Measurements from ENCODE around the gene CD164.

CD164 gene

DNA sequence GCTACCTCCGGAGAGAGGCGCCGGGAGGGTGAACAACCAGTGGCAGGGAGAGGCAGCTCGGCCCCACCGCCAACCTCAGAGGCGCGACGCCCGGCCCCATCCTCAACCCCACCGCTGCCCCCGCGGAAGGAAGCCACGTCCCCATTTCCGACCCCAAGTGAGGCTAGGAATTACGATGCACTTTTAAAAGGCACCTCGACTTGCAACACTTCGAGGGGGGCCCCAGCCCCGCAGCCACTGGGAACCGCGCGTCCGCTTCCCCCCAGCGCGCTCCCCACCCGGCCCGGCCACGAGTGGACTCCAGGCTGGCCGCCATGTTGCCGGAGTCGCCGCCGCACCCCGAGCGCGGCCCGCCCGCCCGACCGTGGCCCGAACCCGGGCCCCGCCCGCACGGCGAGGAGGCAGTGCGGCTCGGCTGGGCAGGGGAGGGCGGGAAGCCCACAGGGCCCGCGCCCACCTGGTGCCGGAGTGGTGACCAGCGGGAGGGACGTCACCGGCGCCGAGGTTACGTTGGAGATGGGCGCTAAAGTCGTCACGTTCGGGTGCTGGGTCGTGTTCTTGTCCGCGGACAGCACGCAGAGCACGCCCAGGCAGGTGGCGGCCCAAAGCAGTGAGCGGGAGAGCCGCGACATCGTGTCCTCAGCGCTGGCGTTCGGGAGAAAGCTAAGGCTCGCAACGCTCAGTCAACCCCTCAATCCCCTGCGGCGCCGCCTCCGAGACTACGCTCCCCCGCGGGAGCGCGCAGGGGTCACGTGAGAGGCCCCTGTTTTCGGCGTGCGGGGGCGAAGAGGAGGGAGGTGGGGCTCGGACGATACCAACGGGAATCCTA is at the start of gene CD164:
CD164 (minus strand) TSS at position 721 of the 829 bp plus-strand sequence; CDS start at position 632, 89 bp downstream.
- peak; percentile 94 to 98 (median 94) for DNase-seq

DNA sequence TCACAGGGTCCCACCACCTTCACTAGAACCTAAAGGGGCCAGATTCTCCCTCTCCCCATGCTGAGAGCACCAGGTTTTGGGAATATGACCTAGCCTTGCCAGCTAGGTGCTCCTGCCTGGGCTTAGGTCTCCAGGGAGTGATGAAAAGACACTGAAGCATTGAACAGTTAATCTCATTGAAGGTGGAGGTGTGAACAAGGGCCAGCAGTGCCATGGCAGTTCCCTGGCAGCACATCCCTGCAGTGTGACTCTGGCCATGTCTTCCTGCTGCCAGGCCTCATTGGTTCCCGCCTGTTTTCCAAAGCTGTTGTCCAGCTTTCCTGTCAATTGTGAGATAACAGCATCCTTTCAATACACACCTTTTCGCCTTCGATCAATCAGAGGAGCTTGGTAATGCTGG is 47.2 kb upstream of the CD164 start:
- no peak for DNase-seq

DNA sequence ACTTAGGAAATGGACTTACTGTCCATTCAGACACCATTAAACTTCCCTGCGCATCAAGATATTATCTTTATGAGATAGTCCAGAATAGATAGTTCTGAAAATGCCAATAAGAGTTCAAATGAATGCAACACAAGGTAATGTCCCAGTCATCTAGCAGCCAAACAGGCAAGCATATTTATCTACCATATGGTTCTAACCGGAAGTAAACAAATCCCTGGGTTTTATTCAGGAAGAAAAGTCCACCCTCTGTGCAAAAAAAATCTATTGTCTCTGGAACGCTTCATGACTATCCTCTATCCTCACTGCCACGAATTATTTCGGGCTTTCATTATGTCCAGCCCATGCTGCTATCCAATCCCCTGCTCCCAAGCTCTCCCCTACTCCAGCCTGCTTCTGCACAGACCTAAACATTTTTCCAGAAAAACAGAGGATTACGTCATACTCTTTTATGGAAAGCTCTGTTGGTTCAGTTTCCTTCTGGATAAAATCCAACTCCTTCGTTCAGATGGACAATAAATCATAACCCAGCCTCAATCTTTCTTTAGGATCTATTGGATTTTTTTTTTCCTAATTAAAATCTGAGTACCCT is 46.7 kb upstream of the CD164 start:
- no peak for DNase-seq

DNA sequence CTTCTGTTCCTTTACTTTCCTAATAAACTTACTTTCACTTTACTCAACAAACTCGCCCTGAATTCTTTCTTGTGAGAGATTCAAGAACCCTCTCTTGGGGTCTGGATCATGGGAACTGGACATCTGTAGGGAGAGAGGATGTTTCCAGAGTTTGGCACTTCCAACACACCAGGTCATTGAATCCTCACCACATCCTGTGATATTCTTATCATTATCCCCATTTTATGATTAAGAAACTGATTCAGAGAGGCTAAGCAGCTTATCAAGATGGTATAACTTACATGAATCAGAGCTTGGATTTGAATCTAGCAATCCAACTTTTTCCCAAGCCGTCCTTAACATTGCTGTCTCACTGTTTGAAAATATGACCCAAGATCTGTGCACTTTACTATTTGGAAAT is 42.7 kb upstream of the CD164 start:
- DNase-seq: no peak

DNA sequence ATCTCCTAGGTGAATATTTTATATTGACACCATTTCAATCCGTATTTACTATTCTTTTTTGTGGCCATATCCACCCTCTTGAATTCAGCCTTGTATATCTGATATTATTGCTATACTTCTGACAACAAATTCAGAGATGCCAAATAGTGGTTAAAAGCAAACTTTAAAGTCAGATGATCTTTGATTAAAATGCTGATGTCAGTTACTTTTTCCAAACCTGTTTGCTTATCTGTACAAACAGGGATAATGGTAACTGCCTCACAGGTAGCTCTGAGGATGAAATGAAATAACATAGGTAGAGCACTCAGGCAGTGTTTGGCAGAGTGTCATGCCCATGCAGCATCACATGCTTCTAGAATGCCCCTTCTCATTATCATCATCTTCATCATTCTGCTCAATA is 38.9 kb upstream of the CD164 start:
- DNase-seq: no peak

DNA sequence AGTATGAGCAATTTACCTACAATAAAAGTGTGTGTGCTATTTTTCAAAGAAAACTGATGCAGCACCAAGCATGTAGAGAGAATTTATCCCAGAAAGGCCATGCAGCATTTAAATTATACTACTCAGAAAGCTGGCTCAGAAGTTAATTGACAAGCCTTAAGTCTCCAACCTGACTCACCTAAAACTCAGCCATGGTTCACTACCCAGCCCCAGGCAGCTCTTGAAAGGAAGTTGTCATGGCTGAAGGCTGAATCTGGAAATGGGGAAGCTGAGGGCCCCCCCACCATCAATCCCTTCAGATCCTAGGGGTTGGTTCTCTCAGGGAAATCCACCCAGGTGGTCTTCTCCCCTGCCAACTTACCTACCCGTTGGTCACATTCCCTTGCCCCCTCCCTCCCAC is 38.5 kb upstream of the CD164 start:
- DNase-seq: no peak

DNA sequence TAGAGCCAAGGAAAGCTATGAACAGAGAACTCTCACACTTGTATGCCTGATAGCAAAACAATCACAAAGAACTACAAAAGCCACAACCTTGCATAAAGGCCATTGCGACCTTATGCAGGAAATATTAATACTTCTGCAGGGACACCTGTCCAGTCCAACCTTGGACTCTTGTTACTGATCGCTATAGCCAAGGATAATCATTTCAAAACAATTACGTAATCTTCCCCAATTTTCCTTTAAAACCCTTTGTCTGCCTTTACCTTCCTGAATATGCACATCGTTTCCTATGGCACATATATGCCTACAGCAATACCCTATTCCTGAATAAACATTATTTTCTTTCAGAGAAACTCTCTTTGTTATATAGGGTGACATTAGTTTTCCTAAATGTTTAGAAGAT is 35.4 kb upstream of the CD164 start:
- no peak for DNase-seq

DNA sequence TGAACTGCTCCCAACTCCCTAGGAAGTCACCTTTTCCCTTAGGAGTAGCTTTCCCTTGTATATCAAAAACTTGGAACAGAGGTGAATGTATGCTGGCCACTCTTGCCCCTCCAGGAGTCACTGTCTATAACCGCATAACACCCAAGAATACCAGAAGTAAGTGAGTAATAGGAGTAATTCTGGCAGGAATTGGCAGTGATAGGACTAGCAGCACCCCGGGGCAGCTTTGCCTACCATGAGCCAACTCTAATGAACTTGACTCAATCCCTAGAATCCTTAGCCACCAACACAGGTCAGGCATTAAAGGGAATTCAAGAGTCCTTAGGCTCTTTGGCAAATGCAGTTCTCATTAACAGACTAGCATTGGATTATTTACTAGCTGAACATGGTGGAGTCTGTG is 28.8 kb upstream of the CD164 start:
- no peak for DNase-seq

DNA sequence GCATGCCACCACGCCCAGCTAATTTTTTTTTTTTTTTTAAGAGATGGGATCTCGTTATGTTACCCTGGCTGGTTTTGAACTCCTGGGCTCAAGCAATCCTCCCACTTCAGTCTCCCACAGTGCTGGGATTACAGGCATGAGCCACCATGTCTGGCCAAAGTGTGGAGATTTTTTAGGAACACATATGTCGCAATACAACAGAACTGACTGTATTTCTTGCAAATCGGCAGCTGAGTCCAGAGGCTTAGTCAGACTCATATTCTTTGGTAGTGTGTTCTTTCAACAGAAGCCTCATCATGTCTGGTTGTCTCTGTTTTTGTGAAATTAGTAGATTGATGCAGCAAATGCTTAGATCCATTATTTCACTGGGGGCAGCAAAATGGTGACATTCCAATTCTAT is 23.9 kb upstream of the CD164 start:
- DNase-seq: no peak

DNA sequence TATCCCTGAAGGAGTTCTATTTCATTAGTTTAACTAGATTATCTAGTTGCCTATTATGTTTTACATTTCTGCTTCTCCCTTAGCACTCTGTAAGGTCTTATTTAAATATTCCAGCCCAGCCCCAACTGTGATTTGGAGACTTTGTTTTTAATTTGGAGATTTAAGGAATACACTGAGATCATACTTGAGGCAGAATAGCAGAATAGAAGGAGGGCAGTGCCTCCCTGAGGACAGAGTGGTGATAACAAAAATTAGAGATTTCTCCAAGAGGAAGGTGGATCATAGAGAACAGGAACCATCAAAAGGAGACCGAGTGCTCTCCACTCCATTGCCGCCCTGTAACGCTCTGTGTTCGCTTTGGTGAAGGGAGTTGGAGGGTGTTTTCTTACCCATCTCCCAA is 14.8 kb upstream of the CD164 start:
- no peak for DNase-seq

DNA sequence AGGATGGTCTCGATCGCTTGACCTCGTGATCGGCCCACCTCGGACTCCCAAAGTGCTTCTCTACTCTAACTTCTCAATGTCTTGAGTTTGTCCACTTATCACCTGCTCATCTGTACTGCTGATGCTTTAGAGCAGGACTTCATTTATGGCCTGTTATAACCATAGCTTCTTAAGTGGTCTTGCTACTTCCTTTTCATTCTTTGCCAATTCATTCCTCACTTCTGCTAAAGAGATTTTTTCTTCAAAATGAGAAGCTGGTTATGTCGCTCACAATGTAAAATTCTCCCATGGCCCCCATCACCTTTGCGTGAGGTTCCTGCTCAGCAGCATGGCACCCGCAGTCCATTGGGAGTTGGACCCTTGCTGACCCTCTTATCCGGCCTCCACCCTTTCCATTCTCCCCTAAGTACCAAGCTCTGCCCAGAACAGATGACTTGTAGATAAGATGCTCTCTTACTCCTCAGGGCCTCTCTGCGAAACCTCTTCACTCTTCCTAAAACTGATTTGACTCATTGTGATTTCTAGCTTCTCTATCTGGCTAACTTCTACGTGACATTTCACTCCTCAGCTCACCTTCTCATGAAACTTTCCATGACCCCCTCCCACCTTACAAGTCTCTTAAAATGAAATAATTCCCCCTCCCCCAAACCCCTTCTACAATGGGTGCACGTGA is 13.9 kb upstream of the CD164 start:
- DNase-seq: no peak

DNA sequence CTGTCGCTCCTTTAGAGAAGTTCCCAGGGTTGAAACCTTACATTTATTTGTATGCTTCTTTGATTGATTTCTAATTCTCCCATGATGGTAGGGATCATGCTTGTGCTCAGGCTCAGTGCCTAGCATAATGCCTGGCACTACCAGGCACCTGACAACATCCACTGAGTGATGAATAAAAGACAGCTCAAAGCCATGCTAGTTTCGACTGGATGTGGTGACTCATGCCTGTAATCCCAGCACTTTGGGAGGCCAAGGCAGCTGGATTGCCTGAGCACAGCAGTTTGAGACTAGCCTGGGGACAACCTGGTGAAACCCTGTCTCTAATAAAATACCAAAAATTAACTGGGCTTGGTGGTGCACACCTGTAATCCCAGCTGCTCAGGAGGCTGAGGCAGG is 11.6 kb upstream of the CD164 start:
- no peak for DNase-seq

DNA sequence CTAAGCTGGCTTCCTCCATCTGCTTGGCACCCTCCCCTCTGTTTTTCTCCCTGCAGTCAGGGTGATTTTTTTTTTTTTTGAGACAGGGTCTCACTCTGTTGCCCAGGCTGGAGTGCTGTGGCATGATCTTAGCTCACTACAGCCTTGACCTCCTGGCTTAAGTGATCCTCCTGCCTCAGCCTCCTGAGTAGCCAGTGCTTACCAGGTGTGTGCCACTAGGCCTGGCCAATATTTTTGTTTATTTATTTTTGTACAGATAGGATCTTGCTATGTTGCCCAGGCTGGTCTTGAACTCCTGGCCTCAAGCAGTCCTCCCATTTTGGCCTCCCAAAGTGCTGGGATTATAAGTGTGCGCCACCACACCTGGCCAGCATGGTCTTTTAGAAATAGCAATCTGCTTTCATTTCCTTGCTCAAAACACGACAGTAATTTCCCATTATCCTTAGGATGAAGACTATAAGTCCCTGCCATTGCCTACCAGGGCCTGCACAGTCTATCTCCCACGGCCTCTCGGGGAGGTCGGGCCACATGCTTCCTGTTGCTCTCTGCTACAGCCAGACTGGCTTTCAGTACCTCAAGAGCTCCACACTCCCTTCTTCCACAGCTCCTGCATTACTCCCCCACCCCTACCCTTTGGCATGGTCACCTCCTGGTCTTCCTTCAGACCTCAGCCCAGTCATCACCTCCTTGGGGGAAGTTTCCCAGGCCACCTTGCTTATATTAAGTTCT is 11.1 kb upstream of the CD164 start:
- DNase-seq: no peak

DNA sequence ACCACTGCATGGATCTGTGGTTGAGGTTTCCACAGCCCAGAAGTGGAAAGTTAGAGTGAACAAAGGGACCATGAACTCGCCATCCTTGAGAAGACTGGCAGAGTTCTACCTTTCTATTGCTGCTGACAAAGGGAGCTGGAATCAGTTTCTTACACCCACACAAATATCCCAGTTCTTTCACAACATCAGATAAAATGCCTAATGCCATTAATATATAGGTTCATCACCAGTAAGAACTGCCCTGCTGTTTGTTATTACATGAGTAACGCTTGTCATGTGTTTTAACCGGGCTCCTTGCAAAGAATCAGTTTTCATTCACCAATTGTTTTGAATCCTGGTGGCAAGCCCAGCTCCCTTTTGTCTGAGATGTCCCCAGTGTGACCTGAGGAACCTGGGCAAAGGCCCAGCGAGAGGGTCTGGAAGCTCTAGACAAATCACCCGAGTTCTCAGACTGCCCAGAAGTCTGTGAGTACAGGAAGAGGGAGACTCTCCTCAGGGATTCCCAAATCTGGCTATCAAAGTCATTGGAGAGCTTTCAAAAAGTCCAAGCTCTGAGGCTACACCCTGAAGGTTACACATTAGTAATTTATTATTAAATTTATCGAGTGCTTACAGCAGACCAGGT is 7.5 kb upstream of the CD164 start:
- DNase-seq: no peak

DNA sequence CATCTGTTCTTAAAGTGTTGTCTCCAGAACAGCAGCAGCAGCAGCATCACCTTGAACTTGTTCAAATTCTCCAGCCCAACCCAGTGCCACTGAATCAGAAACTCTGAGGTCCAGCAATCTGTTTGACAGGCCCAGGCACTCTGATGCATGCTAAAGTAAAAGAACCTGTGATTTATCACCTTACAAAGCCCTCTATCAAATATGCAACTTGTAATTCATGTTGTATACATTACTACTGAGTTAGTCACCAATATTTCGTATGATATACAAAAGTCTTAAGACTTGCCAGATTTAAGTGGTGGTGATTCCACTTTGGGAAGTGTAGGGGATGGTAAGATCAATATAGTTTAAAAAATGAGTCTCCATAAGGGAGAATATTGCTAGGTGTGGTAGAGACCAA is 6.0 kb upstream of the CD164 start:
- DNase-seq: no peak

DNA sequence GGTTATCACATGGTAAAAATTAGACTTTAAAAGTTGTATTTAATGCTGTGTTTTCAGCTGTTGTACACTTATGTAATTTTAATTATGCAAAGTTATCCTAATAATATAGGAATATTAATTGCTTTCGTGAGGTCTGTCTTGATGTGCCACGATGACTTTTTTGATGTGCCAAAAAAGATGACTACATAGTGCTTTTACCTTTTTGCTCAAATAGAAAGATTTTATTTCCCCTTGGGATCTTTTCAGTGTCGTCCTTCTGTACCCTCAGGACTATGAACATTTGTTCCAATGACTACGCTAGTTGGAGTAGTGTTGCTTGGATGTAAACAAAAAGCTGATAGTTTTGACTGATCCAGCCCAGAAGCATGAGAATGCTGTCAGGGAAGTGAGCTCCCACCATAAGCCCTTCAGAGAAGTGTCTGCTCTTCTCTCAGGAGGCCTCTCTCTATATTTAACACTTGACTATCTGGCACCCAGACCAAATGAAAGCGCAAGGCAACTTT is 1.2 kb upstream of the CD164 start:
- no peak for DNase-seq

DNA sequence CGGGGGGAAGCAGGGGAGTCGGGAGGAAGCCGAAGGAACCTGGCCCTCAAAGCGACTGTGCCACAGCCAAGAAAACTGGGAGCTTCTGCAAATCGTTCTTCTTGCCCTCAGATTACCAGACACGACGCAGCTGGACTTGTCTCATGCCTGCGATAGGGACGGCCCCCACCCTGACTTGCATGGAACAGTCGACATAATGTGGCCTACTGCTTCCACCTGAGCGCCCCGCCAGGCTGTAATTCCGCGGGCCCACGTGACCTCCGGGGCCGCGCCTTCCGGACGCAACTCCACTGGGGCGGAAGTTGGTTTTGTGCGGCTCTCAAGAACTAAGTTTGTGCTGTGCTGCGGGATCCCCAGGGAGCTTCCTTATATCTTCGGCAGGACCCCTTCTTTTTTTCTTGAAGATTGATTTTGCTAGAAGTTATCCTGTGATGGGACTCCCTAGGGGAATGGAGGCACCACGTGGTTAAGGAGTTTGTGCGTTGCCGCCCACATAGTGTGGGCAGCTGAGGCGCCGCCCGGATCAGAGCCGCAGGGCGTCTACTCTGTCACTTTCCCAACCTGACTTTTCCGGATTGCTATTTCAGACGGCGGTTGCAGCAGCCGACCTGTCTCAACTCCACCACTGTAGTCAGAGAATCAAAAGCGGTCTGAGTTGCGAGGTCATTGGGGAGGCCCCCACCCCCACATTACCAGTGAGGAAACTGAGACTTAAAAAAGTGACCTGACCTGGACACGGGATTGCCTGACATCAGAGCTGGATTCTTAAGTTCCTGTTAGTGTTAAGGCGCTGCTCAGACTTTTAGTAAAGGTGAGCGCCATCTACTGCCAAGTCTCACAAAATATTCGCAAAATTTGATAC is 540 bp upstream of the CD164 start:
- peak; percentile 93 to 98 (median 94) for DNase-seq

DNA sequence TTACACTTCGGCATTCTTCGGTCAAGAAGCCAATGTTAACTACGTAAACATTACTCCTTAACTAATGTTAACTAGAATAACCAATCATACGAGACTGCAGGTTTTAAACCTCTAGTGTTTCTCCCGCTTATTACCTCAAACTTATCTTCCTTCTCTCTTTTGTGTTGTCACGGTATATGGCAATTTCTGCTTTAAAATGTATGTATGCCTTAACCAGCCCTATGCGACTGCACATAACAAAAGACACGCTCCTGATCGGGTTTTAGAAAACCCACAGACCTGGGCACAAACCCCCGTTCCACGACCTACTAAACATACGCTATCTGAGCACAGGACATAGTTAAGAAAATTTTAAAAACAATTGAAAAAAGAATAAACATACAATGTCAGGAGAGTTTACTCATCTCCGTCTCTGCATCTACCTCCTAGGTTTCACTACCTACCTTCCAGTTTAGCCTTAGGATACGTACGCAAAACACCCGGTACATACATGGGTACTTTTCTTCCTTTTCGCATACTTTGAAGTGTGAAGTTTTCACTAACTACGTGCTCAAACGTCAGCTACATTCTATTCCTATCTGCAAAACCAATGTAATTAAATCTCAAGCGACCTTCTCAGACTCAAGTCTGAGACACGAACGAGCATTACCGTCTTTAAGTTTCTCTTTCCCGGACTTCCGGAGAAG is 1.1 kb downstream of the CD164 start:
- no peak for DNase-seq

DNA sequence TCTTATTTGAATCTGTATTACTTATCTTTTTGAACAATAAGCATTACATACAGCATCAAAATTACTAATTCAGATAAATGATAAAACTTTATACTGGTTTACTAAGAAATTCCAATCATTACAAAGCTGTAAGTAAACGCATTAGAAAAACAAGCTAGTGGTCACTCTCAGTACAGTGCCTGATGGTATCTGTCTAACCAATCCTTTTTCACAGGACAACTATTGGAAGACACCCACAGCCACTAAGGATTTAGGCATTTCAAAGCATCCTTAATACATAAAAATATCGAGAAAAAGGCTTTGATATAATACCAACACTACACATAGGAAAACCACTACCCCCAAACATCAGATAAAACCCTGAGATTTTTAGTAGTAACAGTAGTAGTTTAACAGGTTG is 2.6 kb downstream of the CD164 start:
- DNase-seq: no peak

DNA sequence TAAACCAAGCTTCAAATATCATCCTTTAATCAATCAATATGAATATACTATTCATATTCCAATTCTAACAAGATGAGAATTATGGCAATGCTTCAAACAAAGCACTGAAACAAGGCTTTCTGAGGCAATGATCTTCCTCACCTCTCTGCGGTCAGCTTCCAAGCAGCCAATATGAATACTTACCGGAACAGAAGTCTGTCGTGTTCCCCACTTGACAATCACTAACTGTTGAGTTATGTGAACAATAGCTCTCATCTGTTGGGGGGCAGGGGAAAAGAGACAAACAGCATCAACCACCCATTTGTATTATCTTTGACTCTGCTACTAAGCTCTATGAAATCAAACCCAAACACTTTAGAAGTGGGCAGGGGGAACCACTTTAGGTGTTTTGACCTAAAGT is 4.5 kb downstream of the CD164 start:
- DNase-seq: no peak

DNA sequence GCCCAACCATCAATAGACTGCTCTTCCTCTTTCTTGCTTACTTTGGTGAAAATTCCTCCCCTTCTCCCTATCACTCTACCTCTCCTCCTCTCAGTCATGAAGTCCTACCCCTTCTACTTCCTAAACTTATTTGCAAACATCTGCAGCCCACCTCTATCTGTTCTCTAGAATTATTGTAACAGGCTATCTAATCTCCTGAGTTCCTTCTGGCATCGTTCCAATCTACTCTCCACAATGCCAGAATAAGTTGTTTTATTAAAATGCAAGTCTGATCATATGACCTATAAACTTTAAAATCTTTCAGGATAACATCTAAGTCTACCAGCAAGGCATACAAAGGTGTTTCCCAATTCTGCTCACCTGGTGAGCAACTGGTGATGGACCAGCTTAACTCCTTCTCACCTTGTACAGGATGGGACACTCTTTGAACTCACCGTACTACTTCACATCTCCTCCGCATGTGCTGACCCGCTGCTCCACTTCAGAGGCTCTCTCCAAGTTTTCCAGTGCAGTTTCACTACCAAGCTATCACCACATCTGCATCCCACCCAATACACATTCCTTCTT is 7.9 kb downstream of the CD164 start:
- no peak for DNase-seq

Measured in activated naive CD4-positive, alpha-beta T cell (primary cell).